Measurements from ENCODE around the gene CASP7. TPM values are rescaled to one million over a fixed set of nuclear protein-coding genes. Genes with fewer than 3 reads are reported as not detected.

Gene CASP7
- total RNA-seq, 2 experiments from 2014 or later: 14.8 to 16.5 TPM

- no peaks in the 10 kb centered on the region for H3K9me2 ChIP-seq (ENCODE audit: insufficient read depth, low read length)
- H4K20me1 ChIP-seq (ENCODE audit: insufficient read depth, low read length): no peaks in the 10 kb centered on the region
- H3K36me3 ChIP-seq (ENCODE audit: insufficient read depth, low read length): no peaks in the 10 kb centered on the region
- TF ChIP-seq EZH2phosphoT487 (IDR thresholded peaks at IDR 0.05; ENCODE audit: borderline replicate concordance, low read depth, low read length) (no peak), CTCF (conservative IDR thresholded peaks at IDR 0.05; ENCODE audit: low read length) (no peak)
- no peak overlapping the region for H3K4me2 ChIP-seq (ENCODE audit: low read length)
- H3K79me2 ChIP-seq (ENCODE audit: insufficient read depth, low read depth, low read length): no peaks in the 10 kb centered on the region
- BruUV-seq (replicated peaks): no TSS peak
- H2AFZ ChIP-seq (ENCODE audit: low read length): no peak overlapping the region
- no peak overlapping the region for H3K27ac ChIP-seq (ENCODE audit: low read depth, low read length, poor library complexity, severe bottlenecking)
- H3K4me1 ChIP-seq (ENCODE audit: insufficient read depth, low read length, poor library complexity, severe bottlenecking): no peaks in the 10 kb centered on the region
- H3K4me3 ChIP-seq (ENCODE audit: low read depth, low read length, poor library complexity, severe bottlenecking): no peak overlapping the region
- CTCF ChIA-PET (ENCODE audit: unreplicated experiment): no interaction called here
- DNase-seq (ENCODE audit: low spot score): no peak
- POLR2A ChIA-PET: no interaction called here
- H3K9me3 ChIP-seq (ENCODE audit: low read length): no peaks in the 10 kb centered on the region
- intact Hi-C loops (cut with micrococcal nuclease; ENCODE audit: unreplicated experiment): no loop called here
These were observed 74.4 kb downstream of the CASP7 start for GRCh38 chr10:113754125-113754524.

GRCh38 chr10:113754768-113755167 is 75.1 kb downstream of the CASP7 start:
- BruUV-seq (replicated peaks): no TSS peak

More at GRCh38 chr10:113754768-113755167, 75.1 kb downstream of the CASP7 start:
- ChIA-PET CTCF (ENCODE audit: unreplicated experiment) (no interaction called here), POLR2A (no interaction called here)
- no peaks in the 10 kb centered on the region for H3K79me2 ChIP-seq (ENCODE audit: insufficient read depth, low read depth, low read length)
- no peaks in the 10 kb centered on the region for H3K9me3 ChIP-seq (ENCODE audit: low read length)
- H3K4me3 ChIP-seq (ENCODE audit: low read depth, low read length, poor library complexity, severe bottlenecking): no peak overlapping the region
- no peak overlapping the region for H3K4me2 ChIP-seq (ENCODE audit: low read length)
- no peaks in the 10 kb centered on the region for H3K4me1 ChIP-seq (ENCODE audit: insufficient read depth, low read length, poor library complexity, severe bottlenecking)
- intact Hi-C loops (cut with micrococcal nuclease; ENCODE audit: unreplicated experiment): no loop called here
- H3K27ac ChIP-seq (ENCODE audit: low read depth, low read length, poor library complexity, severe bottlenecking): no peak overlapping the region
- DNase-seq (ENCODE audit: low spot score): no peak
- no peak for TF ChIP-seq CTCF (conservative IDR thresholded peaks at IDR 0.05; ENCODE audit: low read length)
- no peak for TF ChIP-seq EZH2phosphoT487 (IDR thresholded peaks at IDR 0.05; ENCODE audit: borderline replicate concordance, low read depth, low read length)
- no peaks in the 10 kb centered on the region for H4K20me1 ChIP-seq (ENCODE audit: insufficient read depth, low read length)
- H3K9me2 ChIP-seq (ENCODE audit: insufficient read depth, low read length): no peaks in the 10 kb centered on the region
- H2AFZ ChIP-seq (ENCODE audit: low read length): no peak overlapping the region
- no peaks in the 10 kb centered on the region for H3K36me3 ChIP-seq (ENCODE audit: insufficient read depth, low read length)
